ENCODE data around the gene SELE.
"Not testable (repeated sequence)": the region's sequence is repeated elsewhere in the genome, so short reads cannot be mapped to it uniquely, and the experiment has no call there.

SELE gene

GRCh38 chr1:169723763-169724162 is 10.1 kb downstream of the SELE start:
- no peak for DNase-seq (ENCODE audit: low read depth in 2 of 2)

DNA sequence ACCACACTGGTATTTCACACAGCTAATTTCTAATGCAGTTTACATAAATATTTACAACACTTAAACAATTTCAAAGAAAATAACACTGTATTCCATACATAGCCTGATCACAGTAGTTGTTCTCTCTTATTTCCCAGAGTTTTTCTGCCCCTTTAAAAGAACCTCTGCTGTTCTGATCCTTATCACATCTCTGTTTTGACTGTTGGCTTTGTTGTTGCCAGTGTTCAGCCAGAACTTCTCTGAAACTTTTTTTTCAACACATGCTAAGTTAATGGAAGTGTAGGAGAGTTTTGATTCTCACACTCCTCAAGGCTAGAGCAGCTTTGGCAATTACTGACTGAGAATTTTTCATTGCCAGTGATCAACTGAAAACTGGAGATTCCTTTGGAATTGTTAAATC is 11.1 kb downstream of the SELE start:
- no peak for DNase-seq (ENCODE audit: low read depth in 2 of 2)

DNA sequence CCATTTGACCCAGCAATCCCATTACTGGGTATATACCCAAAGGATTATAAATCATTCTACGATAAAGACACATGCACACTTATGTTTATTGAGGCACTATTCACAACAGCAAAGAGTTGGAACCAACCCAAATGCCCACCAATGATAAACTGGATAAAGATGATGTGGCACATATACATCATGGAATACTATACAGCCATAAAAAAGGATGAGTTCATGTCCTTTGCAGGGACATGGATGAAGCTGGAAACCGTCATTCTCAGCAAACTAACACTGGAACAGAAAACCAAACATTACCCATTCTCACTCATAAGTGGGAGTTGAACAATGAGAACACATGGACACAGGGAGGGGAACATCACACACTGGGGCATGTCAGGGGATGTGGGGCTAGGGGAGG is 18.8 kb downstream of the SELE start:
- not testable (repeated sequence) for DNase-seq (ENCODE audit: low read depth in 2 of 2)

GRCh38 chr1:169713090-169713489 is 20.8 kb downstream of the SELE start:
- not testable (repeated sequence) for DNase-seq (ENCODE audit: low read depth in 2 of 2)

GRCh38 chr1:169712309-169712631 is 21.6 kb downstream of the SELE start:
- no peak for DNase-seq (ENCODE audit: low read depth in 2 of 2)

DNA sequence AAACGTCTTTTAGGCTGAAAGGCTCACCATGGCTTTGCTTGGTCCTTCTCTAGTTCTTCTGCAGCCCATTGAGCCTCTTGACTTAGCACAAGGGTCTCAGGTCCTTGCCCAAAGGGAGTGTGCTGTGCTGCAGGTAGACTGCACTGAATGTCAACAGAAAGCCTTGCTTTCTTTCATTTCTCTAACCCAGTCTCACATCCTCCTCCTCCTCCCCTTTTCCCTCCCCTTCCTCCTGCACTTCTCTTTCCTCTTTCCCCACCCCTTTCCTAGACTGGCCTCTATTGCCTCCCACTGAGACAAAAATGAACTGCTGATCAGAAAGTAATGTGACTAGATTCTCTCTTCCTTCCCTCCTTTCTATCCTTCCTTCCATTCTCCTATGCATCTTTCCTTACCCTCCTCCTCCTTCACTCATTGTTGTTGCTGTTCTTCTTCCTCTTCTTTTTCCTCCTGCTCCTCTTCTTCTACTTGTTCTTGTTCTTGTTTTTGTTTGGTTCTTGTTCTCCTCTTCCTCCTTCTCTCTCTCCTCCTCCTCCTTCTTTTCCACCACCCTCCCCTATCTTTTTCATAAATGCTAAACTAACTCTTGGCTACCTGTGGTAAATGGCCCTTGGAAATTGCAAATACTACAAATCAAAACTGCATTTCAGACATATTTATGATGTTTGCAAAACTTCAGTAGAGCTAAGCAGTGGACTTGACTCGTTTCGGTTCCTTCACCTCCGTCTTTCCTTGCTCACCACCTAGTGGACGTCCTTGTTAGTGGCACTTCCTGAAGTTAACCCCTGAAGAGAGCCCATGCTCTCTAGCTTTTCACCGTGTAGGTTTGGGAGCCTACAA is 22.2 kb downstream of the SELE start, which contains the start of gene SELL:
SELL (minus strand) TSS at position 152 of the 840 bp plus-strand sequence; CDS start at position 30, 122 bp downstream.
- DNase-seq (ENCODE audit: low read depth in 2 of 2), result peak; percentile 54 to 59

DNA sequence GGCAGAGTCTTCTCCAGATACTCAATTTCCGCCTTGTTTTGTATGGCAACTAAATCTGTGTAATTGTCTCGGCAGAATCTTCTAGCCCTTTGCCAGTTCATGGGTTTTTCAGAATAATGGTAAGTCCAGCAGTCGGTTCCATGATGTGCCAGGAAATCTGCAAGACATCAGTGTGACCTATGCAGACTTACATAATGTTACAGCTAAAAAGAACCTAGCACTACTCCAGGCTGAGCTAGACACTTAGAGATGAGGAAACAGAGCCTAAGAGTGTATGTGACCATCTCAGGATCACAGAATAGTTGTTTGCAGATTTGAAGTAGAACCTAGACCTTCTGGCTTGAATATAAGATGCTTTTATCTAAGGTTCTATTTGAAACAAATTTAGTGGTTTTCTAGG is 25.2 kb downstream of the SELE start:
- no peak for DNase-seq (ENCODE audit: low read depth in 2 of 2)

DNA sequence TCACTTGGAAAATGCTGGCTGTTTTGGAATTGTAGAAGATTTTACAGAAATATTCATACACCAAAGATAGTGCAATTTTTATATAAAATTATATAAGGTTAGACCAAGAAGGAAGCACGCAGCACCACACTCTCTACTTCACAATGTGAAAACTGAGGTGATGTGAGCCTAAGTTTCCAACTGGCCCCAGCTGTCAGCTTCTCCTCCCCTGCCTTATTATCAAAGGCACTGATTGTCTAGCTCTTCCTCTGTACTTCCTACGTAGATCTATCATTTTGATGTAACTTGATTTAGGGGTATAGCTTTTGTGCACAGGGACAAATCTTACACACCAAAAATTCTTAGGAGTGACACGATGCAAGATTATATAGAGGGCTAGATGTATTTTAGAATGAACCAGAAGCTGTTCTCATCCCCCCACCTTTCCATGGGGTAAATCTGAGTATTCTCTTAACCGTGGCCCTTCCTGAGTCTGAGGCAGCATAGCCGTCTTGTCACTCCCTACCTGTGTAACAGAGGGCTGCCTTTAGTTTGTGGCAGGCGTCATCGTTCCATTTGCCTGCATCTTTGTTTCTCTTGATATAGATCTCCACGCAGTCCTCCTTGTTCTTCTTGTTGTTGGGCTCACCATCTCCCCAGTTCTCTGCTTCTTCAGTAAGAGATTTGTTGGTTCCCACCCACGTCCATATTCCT is 25.8 kb downstream of the SELE start:
- no peak for DNase-seq (ENCODE audit: low read depth in 2 of 2)

GRCh38 chr1:169704797-169705196 is 29.1 kb downstream of the SELE start:
- no peak for DNase-seq (ENCODE audit: low read depth in 2 of 2)

GRCh38 chr1:169701261-169702005 is 32.4 kb downstream of the SELE start:
- DNase-seq (ENCODE audit: low read depth in 2 of 2), result no peak

- DNase-seq (ENCODE audit: low read depth in 2 of 2), result no peak
Observed at GRCh38 chr1:169699707-169700106, 34.2 kb downstream of the SELE start.

GRCh38 chr1:169698976-169699375 is 34.9 kb downstream of the SELE start:
- DNase-seq (ENCODE audit: low read depth in 2 of 2), result no peak

- DNase-seq (ENCODE audit: low read depth in 2 of 2), result no peak
Observed at GRCh38 chr1:169697755-169698154, 36.1 kb downstream of the SELE start.

DNA sequence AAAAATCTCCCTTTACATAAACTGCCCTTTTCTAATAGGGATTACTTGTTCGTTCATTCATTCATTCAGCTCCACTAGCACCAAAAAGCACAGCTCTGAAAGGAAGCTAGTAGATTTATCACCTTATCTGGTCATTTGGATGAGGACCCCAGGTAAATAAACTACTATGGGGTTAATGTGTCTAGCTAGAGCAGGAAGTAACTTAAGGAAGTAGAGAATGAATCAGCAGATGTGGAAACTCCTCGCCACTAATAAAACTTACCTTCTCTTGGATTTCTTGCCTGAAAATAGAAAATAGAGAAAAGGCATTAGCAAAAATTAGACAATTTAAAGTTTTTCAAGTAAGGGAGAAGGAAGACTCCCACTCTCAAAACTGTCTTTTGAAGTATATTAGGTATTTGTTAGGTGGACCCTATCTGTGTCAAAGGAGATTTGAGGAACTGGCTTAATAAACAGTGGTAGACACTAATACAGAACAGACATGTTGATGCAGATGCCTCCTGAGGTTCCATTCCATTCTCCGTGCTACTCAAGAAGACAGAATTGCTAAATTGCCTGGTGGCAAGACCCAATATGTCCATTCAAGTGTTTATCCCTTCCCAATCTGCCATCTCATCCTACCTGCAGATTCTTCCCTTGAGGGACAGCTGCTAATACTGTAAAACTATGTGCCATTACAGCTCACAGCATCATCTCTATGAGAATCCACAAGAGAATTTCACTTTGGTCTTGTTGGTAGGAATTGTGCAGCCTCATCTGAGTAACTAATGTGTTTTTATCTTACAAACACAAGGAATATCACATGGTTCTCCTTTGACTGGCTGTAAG is 37.4 kb downstream of the SELE start:
- no peak for DNase-seq (ENCODE audit: low read depth in 2 of 2)

DNA sequence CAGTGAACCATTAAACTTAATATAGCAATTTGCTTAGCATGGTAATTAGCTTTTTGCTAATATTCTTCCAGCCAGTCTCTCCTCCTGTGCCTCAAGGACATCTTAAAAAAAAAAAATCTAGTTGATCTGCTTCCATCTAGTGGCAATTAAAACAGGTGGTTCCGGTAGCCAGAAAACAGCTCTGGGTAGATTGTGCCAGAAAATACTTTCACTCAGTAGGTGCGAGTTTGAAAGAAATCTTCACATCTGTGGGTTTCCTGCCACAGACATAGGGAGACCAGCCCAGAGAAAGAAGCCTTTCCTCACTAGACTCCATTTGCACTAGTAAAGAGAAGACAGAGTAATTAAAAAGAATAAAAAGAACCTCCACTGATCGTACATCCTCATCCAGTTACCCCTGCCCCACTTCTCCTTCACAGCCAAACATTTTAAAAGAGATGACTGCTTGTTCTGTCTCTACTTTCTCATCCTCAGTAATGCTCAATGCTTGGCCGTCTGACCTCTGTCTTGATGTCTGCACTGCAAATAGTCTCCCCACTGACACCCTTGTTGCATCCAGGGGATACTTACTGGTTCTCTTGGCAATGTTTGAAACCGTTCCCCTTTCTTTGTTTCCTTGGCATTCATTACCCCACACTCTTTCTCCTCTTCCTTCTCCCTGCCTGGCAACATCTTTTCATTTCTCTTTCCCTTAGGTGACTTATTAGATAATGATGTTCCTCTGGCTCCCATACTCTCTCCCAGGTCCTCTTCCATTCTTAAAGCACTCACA is 39.4 kb downstream of the SELE start:
- no peak for DNase-seq (ENCODE audit: low read depth in 2 of 2)

- no peak for DNase-seq (ENCODE audit: low read depth in 2 of 2)
Observed at GRCh38 chr1:169692756-169693460, 41.0 kb downstream of the SELE start.

GRCh38 chr1:169690489-169690888 is 43.4 kb downstream of the SELE start:
- DNase-seq (ENCODE audit: low read depth in 2 of 2), result no peak

DNA sequence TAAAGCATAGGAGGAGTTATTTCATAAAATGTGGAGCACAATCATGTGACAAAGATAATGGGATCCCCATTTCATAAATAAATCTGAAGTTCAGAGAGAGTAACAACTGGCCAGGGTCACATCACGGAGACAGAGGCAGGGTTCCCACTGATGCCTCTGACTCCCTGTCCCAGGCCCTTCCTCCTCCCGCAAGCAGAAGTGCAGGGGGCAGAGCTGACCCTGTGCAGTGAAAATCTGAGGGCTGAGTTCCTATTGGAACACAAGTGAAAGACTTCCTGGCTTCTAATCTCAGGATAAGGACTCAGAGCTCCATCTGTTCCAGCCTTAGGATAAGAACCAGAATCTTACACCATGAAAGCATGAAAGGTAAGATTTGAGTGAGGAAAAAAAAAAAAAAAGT is 44.5 kb downstream of the SELE start:
- no peak for DNase-seq (ENCODE audit: low read depth in 2 of 2)

DNA sequence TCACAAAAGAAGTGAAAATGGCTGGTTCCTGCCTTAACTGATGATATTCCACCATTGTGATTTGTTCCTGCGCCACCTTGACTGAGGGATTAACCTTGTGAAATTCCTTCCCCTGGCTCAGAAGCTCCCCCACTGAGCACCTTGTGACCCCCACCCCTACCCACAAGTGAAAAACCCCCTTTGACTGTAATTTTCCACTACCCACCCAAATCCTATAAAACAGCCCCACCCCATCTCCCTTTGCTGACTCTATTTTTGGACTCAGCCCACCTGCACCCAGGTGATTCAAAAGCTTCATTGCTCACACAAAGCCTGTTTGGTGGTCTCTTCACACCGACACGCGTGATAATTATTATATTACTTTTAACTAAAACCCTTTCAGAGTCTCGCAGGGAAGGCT is 45.5 kb downstream of the SELE start:
- DNase-seq (ENCODE audit: low read depth in 2 of 2), result not testable (repeated sequence)

DNA sequence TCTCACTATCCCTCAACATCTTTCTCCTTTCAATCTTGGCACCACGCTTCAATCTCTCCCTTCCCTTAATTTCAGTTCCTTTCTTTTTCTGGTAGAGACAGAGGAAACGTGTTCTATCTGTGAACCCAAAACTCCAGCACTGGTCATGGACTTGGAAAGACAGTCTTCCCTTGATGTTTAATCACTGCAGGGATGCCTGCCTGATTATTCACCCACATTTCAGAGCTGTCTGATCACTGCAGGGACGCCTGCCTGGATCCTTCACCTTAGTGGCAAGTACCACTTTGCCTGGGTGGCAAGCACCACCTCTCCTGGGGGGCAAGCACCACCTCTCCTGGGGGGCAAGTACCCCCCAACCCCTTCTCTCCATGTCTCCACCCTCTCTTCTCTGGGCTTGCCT is 50.2 kb downstream of the SELE start:
- DNase-seq (ENCODE audit: low read depth in 2 of 2), result no peak
